ENCODE results near the gene ARIH2. TPM values are rescaled to one million over a fixed set of nuclear protein-coding genes. Genes with fewer than 3 reads are reported as not detected.

ARIH2 gene
- total RNA-seq, 1 experiment from 2014 or later, result 76.8 TPM

DNA sequence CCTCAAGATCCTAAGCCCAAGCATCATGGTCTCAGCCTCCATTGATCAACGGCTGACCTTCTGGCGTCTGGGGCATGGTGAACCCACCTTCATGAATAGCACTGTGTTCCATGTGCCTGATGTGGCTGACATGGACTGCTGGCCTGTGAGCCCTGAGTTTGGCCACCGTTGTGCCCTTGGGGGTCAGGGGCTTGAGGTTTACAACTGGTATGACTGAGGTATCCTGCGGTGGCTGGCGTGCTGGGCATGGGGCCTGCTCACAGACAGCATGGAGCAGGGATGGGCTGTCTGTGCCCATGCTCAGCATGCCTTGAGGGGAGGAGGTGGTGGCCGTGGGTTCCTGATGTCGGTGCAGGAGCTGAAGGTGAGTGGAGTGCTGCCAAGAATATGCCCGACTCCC lies 96.4 kb downstream of the ARIH2 start:
- H3K36me3 ChIP-seq (ENCODE audit: insufficient read depth, low read length, poor library complexity, severe bottlenecking), result peaks cover 16% of the 10 kb centered on the region
- DNase-seq (ENCODE audit: low spot score), result no peak
- POLR2A ChIA-PET (ENCODE audit: low non-redundant PET), result no interaction called here
- no peak overlapping the region for H3K27ac ChIP-seq (ENCODE audit: low read depth, low read length, poor library complexity, severe bottlenecking)
- TF ChIP-seq EZH2 (IDR thresholded peaks at IDR 0.05; ENCODE audit: borderline replicate concordance, low read depth, low read length, poor library complexity, severe bottlenecking), result no peak
- TF ChIP-seq, protein P1, sequence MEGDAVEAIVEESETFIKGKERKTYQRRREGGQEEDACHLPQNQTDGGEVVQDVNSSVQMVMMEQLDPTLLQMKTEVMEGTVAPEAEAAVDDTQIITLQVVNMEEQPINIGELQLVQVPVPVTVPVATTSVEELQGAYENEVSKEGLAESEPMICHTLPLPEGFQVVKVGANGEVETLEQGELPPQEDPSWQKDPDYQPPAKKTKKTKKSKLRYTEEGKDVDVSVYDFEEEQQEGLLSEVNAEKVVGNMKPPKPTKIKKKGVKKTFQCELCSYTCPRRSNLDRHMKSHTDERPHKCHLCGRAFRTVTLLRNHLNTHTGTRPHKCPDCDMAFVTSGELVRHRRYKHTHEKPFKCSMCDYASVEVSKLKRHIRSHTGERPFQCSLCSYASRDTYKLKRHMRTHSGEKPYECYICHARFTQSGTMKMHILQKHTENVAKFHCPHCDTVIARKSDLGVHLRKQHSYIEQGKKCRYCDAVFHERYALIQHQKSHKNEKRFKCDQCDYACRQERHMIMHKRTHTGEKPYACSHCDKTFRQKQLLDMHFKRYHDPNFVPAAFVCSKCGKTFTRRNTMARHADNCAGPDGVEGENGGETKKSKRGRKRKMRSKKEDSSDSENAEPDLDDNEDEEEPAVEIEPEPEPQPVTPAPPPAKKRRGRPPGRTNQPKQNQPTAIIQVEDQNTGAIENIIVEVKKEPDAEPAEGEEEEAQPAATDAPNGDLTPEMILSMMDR (conservative IDR thresholded peaks at IDR 0.05; ENCODE audit: low read depth, low read length), result no peak
- H3K4me3 ChIP-seq (ENCODE audit: low read depth, low read length, poor library complexity, severe bottlenecking), result no peak overlapping the region
- H3K4me1 ChIP-seq (ENCODE audit: insufficient read depth, low read length, poor library complexity, severe bottlenecking), result no peaks in the 10 kb centered on the region
- intact Hi-C loops (cut with micrococcal nuclease; ENCODE audit: unreplicated experiment), result no loop called here
- H3K27me3 ChIP-seq (replicated peaks; ENCODE audit: insufficient read depth, low read depth, low read length, poor library complexity), result no peaks in the 10 kb centered on the region
- no TSS peak for BruUV-seq (replicated peaks)
- H3K9me3 ChIP-seq (ENCODE audit: low read depth, low read length, poor library complexity, severe bottlenecking), result no peaks in the 10 kb centered on the region
- CTCF ChIA-PET, result no interaction called here

DNA sequence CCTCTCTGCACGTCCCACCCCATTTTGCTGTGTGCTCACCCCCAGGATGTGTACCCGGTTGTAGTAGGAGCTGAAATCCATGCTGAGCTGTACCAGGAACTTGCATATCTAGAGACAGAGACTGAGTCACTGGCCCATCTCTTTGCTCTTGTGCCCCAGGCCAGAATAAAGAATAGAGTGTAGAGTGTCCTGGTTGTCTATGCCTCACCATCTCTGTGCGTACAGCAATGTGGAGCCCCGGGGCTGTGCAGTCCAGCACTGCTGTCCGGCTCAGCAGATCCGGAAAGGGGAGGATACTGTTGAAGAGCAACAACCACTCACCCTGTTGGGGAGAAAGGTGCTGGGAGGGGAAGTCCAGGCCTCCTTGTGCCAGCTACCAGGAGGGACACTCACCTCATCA lies 97.1 kb downstream of the ARIH2 start:
- ChIA-PET POLR2A (ENCODE audit: low non-redundant PET) (no interaction called here), CTCF (no interaction called here)
- Histone ChIP-seq H3K4me3 (ENCODE audit: low read depth, low read length, poor library complexity, severe bottlenecking) (no peak overlapping the region), H3K27me3 (replicated peaks; ENCODE audit: insufficient read depth, low read depth, low read length, poor library complexity) (no peaks in the 10 kb centered on the region), H3K9me3 (ENCODE audit: low read depth, low read length, poor library complexity, severe bottlenecking) (no peaks in the 10 kb centered on the region), H3K27ac (ENCODE audit: low read depth, low read length, poor library complexity, severe bottlenecking) (no peak overlapping the region), H3K36me3 (ENCODE audit: insufficient read depth, low read length, poor library complexity, severe bottlenecking) (peaks cover 16% of the 10 kb centered on the region), H3K4me1 (ENCODE audit: insufficient read depth, low read length, poor library complexity, severe bottlenecking) (no peaks in the 10 kb centered on the region)
- intact Hi-C loops (cut with micrococcal nuclease; ENCODE audit: unreplicated experiment), result no loop called here
- DNase-seq (ENCODE audit: low spot score), result no peak
- BruUV-seq (replicated peaks), result no TSS peak
- TF ChIP-seq EZH2 (IDR thresholded peaks at IDR 0.05; ENCODE audit: borderline replicate concordance, low read depth, low read length, poor library complexity, severe bottlenecking), result no peak
- TF ChIP-seq, protein P1 (conservative IDR thresholded peaks at IDR 0.05; ENCODE audit: low read depth, low read length), result no peak

DNA sequence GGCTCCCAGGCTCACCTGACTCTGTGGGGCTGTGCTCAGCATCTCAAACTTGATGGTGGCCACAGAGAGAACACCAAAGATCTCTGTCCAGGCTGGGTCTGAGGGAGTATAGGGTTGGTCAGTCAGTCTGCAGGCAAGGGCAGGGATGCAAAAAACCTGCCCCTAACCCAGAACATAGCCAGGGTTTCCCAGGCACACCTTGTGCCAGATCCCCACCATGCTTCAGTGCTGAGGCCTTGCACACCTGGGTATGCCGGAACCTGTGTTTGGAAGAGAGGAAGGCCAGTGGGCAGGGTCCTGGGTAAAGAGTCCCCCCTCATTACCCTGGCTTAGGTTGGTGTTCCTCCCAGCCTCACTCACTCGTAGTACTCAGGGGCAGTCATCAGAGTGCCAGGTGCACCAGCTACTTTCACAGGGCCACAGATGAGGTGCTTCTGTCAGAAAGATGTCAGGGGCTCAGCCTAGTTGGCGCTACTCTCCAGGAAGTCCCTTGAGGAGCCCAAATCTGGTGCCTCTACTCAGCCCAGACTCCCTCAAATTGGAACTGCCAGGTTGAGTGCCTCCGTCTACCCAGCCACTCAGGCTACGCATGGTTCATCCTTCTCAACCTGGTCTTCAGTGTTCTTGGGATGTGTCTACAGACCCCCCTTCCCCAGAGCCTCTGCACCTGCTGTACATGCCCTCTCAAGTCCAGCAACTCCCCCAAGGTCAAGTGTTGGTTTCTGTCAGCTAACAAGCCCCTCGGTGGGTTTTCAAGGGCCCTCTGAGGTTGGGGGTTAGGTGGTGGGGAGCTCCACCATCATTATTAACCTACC lies 98.0 kb downstream of the ARIH2 start:
- no peaks in the 10 kb centered on the region for H3K27me3 ChIP-seq (replicated peaks; ENCODE audit: insufficient read depth, low read depth, low read length, poor library complexity)
- peaks cover 16% of the 10 kb centered on the region for H3K36me3 ChIP-seq (ENCODE audit: insufficient read depth, low read length, poor library complexity, severe bottlenecking)
- H3K27ac ChIP-seq (ENCODE audit: low read depth, low read length, poor library complexity, severe bottlenecking), result no peak overlapping the region
- BruUV-seq (replicated peaks), result no TSS peak
- TF ChIP-seq, protein P1 (conservative IDR thresholded peaks at IDR 0.05; ENCODE audit: low read depth, low read length), result no peak
- no peak for TF ChIP-seq EZH2 (IDR thresholded peaks at IDR 0.05; ENCODE audit: borderline replicate concordance, low read depth, low read length, poor library complexity, severe bottlenecking)
- ChIA-PET POLR2A (ENCODE audit: low non-redundant PET) (no interaction called here), CTCF (no interaction called here)
- intact Hi-C loops (cut with micrococcal nuclease; ENCODE audit: unreplicated experiment), result no loop called here
- no peak overlapping the region for H3K4me3 ChIP-seq (ENCODE audit: low read depth, low read length, poor library complexity, severe bottlenecking)
- no peak for DNase-seq (ENCODE audit: low spot score)
- H3K9me3 ChIP-seq (ENCODE audit: low read depth, low read length, poor library complexity, severe bottlenecking), result no peaks in the 10 kb centered on the region
- H3K4me1 ChIP-seq (ENCODE audit: insufficient read depth, low read length, poor library complexity, severe bottlenecking), result no peaks in the 10 kb centered on the region
